Retina (tissue), 1 donor: ENCODE data around the gene ROS1.
"Not testable (repeated sequence)": the region's sequence is repeated elsewhere in the genome, so short reads cannot be mapped to it uniquely, and the experiment has no call there.

Source experiments
- DNase-seq: peaks from one replicate; pipeline ENCODE4 v3.0.0-alpha.2; 2016

ROS1 gene

DNA sequence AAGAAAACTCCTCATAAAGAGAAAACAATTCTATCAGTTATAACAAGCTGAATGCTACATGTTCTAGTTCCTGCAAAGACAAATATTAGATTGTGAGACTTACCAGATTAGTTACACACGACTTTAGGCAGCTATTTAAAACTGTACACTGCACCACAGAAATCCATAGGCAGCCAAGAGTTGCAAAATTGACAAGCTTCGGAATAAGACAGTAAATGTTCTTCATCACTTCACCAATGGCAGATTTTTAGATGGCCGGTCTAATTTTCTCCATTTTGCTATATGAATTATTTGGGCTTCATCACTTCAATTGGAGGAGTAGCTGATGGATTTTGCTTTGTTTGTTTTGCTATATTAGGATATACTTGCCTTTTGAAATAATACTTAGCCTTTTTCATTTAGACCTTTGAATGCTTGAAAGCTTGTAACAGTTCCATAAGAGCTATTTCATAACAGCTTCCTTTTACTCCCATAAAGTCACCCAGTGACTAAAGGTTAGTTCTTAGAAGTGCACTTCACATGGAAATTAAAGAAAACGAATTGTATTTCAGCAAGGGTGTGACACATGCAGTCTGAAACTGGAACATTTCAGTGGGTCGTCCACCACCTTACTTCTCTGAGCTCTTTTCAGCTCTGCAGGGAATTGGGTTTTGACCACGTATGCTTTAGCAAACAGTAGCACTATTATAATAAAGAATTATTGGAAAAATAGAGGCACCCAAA lies at the start of gene ROS1:
TSS of gene ROS1 (minus strand) at position 512 of the 723 bp plus-strand sequence. CDS start at position 226, 286 bp downstream.
- no peak for DNase-seq

DNA sequence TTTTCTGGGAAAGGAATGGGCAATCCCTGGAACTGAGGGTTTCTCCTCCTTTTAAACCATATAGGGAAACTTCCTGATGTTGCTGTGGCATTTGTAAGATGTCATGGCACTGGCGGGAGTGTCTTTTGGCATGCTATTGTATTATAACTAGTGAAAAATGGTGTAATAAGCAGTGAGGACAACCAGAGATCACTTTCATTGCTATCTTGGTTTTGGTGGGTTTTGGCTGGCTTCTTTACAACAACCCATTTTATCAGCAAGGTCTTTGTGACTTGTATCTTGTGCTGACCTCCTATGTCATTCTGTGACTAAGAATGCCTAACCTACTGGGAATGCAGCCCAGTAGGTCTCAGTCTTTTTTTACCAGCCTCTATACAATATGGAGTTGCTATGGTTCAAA lies 47.7 kb upstream of the ROS1 start:
- no peak for DNase-seq

DNA sequence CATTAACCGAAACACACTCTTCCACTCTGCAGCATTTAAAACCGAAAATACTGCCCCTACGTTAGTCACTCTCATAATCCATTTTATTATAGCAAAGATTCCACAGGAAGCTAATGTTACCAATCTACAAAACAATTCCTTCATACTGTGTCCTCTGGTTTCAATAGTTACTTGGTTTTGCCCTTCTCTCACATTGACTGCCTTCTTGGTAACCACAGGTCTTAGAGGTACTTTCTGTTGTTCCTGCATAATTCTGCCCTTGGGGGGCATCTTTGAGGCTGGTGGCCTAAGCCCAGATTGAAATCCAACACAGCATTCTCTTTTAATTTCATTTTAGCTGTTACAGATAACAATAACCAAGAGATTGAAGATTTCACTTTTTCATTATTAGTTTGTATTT lies 46.9 kb upstream of the ROS1 start:
- no peak for DNase-seq

DNA sequence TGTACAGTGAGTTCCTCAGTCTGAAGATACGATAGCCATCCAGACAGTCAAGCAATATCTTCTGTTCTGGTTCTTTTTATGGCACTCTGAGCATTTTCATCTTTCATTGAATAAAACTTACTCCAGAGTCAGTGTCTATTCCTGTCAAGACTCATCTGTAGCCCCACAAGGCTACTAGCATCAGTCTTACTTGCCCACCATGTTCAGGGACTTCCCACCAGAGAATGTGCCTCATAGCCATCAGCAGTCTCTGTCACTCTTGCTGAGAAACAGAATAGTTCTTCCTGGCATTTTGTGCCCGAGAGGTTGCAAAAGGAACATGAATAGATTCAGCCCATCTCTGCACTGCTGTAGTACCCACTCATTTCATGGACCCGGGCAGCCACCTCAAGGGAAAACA lies 44.0 kb upstream of the ROS1 start:
- no peak for DNase-seq

DNA sequence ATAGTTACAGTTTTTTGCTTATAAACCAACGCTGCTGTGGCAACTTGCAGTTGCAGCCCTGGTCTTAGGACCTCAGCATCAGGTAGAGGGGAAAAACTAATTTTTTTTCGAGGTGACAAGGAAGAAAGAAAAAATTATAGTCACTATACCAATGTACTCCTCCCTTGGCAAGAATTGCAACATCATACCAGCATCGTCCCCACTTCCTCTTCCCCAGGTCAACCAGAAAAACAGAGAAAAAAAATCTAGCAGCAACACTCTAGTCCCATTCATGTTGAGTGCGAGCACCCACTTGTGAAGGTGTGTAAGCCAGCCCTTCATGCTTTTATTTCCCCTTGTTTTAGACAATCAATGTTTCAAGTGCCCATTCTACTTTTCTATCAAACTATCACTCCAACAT lies 43.6 kb upstream of the ROS1 start:
- DNase-seq: no peak

DNA sequence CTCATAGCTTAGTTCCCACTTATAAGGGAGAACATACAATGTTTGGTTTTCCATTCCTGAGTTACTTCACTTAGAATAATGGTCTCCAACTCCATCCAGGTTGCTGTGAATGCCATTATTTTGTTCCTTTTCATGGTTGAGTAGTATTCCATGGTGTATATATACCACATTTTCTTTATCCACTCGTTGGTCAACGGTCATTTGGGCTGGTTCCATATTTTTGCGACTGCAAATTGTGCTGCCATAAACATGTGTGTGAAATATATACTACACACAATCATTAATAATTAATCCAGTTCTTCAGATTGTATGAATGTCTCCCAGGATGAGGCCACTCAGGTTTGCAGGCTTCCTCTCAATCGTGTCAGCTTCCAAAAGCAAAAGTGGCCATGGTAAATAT lies 42.8 kb upstream of the ROS1 start:
- DNase-seq: not testable (repeated sequence)

DNA sequence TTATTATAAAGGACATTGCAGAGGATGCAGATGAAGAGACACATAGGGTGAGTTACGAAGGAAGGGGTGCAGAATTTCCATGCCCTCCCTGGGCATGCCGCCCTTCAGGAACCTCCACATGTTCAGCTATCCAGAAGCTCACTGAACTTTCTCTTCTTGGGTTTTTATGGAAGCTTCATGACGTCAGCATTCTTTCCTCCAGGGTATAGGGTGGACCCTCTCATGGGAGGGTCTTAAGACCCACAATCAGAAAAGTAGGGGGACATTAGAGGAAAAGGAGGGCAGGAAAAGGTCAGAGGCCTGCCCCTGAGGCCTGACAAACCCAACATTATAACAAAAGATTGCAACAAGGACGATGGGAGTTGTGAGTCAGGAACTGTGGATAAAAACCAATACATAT lies 42.1 kb upstream of the ROS1 start:
- no peak for DNase-seq

DNA sequence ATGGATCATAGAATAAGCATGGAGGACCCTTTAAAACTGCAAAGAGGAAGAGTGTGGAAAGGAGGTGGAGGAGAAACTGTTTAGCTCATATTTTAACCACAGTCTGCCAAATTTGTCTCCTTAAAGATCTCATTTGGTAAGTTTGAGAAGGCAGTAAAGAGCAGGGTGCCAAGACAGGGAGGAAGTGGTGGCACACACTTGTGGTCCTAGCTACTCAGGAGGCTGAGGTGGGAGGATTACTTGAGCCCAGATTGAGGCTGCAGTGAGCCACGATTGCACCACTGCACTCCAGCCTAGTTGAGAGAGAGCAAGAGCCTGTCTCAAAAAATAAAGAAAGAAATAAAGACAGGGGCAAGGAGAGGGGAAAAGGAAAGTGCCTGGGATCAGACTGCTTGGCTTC lies 39.9 kb upstream of the ROS1 start:
- DNase-seq: no peak

DNA sequence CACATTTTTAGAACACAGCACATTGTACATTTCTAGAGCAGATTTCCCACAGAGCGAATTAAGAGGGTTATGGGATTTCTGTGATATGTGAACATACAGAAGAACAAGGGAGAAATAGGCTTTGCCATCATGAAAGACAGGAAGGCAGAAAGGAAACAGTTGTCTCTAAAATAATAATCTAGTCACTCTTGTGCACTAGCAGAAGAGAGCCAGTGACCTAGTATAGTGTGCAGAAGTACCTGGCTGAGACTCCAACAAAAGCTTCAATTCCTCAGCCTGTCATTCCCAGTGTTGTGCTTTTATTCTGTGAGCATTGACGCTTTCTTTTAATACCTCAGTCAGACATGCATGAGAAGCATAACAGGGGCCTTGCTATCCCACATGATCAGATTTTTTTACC lies 39.0 kb upstream of the ROS1 start:
- no peak for DNase-seq

DNA sequence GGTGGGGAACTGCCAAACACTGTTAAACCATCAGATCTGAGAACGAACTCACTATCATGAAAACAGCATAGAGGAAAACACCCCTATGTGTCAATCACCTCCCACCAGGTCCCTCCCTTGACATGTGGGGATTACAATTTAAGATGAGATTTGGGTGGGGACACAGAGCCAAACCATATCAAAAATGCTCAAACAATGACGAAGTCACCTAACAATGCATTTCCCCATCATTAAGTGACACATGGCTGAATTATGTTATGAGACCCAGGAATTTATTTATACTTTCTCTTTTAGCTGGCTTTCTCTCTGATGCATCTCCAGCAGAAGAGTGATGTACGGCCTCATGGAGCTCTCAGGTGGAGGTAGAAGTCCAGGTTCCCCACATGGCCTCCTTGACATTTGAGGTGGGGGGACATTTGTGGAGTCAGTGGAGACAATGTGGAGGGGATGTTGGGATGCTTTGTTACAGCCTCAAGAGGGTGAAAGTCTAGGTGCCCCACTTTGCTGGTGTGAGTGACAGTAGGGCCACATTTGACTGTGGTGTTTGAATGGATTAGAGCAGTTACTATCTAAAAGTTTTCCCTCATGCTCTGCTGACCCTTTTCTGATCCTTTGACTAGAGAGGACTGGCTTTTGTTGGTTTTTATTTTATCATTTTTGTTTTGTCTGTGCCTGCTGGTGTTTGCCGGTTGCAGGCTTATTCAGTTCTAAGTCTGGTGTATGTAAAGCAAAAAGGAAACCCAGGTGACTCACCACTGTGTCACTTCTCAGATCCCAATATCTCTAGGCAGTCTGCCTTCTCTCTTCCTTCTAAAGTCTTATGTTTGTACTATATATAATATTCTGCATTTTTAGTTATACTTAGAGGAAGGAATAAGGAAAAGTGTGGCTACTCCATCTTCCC lies 38.3 kb upstream of the ROS1 start:
- DNase-seq: no peak

DNA sequence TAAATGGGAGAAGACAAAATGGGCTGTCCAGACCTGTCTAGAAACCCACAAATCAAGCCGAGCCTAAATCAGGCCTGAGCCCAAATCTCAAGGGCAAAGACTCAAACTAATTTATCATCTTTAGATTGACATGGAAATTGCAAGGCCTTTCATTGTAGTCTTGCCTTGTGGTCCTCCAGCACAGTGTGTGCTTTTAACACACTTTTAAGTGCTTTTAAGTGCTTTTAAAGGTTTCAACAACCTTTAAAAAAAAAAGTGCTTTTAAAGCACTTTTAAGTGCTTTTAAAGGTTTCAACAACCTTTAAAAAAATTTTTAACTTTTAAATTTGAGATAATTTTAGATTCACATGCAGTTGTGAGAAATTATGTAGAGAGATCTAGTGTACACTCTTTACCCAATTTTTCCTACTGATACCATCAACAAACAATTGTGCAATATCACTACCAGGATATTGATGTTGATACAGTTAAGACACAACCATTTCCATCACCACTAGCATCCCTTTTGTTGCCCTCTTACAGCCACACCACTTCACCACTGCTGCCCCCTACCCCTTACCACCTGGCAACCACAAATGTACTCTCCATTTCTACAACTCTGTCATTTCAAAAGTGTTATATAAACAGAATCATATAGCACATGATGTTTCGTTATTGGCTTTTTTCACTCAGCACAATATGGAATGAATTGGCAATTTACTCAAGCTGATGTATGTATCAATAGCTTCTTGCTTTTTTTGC lies 33.6 kb upstream of the ROS1 start:
- DNase-seq: no peak

DNA sequence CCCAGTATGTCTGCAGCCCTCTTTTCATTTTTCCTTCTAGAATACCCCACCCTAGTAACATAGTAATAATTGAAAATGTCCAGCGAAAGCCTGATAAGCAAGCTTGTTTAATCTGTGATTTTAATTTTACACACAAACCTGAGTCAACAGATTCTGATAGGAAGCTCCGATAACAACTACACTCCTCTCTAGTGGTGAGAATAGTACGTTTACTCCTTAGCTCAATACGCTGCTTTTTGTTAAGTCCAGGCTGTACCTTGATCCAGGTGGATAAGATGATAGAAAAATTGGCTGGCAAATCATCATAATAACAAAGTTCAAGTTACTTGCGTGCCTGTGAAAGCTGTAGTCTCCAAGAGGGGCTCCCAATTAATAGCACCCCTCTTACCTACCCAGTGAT lies 31.3 kb upstream of the ROS1 start:
- DNase-seq: no peak

DNA sequence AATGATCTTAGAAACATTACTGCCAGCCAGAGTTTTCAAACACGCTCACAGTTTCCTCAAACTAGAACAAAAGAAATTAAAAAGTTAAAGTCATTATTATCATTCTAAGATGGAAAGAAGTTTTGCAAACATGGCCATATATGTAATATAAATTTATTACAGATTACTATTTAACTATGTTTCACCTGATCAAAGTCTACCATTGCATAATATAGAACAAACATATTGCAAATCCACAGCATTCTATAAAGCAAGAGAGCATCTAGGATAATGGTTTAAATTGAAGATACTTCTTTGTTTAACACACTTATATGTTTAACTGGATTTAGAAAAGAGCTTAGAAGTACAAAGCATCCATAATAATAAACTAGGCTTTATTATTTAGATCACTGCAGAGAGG lies 30.5 kb upstream of the ROS1 start:
- no peak for DNase-seq

DNA sequence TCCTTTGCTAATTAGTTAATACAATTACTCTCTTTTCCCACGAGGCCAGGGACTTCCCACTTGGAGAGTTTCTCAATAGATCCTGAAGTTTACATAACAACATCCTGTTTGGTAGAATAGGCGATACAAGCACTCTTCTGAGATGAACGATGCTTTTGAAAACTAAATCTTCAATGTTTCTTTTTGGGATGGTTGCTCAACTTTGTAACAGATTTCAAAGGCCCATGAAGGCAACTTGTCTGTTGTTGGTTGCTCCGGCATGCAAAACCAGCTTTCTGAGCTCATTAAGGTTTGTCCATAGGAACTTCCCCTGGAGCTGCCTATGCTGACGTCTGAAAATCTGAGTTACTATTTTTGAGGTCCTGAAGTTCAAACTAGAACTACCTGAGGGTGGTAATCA lies 25.9 kb upstream of the ROS1 start:
- DNase-seq: no peak

DNA sequence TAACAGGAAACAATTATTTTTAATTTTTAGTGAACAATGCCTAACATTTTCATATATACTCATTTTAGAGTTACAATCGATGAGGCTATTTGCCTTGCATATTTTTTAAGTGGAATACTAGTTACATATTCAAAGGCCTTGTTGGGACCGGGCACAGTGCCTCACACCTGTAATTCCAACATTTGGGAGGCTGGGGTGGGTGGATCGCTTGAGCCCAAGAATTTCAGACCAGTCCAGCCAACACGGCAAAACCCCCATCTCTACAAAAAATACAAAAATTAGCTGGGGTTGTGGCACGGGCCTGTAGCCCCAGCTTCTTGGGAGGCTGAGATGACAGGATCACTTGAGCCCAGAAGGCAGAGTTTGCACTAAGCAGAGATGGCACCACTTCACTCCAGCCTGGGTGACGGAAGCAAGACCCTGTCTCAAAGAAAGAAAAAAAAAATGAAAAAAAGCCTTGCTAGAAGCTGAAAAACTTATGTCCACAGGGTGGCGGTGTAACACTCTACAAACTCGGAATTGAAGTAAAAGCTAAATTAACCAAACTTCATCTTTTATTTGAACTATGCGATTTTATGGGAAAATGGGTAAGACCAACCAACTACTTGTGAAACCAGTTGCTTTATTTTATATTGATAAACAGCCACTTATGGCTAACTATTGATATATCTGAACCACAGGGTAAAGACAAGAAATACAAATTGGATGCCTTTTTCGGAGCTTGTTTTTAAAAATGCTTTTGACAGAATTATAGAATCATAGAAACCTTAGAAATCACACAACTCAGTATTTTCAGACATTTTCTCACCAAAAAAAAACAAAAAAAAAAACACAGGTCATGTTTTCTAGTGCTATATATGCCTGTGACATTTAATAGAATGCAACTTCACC lies 24.1 kb upstream of the ROS1 start:
- DNase-seq: peak; percentile 67

DNA sequence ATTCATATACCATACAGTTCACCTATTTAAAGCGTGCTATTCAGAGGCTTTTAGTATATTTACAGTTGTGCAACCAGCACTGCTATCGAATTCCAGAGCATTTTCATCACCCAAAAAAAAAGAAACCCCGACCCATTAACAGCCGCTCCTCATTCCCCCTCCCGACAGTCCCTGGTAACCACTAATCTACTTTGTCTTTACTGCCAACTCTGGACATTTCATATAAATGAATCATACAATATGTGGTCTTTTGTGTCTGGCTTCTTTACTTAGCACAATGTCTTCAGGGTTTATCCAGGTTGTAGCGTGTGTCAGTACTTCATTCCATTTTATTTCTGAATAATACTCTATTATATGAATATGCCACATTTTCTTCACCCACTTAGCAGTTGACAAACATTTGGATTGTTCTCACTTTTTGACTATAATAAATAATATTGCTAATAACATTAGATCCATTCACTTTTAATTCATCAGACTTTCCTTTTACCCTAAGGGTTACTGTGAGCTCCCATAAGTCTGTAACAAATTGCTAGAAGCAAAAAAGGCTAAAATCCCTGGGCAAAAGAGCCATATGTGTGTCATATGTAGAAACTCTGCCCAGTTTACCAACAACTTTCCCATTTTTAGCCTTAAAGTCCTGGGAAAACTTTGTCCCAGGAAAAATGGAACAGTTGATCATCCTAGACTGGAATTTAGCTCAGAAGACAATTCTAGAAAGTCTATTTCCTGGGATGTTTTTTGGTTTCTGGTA lies 23.2 kb upstream of the ROS1 start:
- DNase-seq: no peak

DNA sequence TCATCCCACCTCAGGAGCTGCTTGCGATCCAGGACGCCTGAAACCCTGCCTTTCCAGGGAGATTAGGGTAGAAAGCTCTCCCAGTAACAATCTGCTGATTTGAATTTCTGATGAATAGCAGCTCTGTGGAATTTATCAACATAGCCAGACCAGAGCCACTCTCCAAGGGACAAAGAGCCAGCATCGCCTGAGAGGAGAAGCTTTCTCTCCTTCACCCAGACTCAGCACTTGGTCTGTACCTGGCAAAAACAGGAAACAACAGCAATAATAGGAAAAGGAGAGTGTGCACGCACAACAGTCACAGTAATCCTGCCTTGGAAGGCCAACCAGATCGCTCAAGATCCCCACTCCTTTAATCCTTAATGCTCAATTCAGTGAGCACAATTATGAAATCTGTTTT lies 22.3 kb upstream of the ROS1 start:
- no peak for DNase-seq

DNA sequence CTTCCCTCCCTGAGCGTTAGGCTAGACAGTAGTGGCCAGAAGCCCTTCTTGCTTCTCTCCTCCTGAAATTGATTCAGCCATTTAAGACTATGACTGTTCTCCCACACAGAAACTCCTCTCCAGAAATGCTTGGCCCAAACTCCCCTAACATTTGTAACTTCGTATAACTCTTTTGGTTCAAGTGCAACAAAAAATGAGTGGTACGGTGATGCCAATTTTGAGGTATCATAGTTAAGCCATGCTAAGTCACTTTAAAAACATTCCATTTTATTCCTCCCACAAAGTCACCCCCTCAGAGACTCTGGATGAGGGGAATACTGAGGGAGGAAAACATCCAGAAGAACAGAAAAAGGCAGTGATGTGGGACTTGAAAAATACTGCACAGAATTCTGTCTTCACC lies 21.1 kb upstream of the ROS1 start:
- no peak for DNase-seq

DNA sequence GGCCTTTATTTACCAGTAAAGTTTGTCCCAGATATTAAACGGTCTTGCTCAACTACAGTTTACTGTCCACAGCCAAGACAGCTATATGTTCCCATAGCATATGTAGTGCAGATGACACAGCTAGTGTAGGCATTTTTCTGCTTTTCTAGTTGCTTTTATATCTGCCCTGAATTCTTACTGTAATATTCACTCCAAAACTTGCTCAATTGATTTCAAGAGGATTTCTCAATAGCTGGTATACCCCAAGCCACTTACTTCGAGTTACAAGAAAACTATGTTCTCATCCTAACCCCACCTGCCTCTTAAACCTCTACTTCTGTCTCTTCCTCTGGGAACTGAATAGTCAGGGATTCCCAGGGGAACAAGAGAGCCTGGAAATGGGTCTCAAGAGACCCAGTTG lies 18.9 kb upstream of the ROS1 start:
- no peak for DNase-seq

DNA sequence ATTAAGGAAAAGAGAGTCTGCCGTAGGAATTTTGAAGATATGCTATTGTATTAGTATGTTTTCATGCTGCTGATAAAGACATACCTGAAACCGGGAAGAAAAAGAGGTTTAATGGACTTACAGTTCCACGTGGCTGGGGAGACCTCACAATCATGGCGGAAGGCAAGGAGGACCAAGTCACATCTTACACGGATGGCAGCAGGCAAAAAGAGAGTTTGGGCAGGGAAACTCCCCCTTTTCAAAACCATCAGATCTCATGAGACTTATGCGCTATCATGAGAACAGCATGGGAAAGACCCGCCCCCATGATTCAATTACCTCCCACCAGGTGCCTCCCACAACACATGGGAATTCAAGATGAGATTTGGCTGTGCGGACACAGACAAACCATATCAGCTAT lies 16.6 kb upstream of the ROS1 start:
- not testable (repeated sequence) for DNase-seq

DNA sequence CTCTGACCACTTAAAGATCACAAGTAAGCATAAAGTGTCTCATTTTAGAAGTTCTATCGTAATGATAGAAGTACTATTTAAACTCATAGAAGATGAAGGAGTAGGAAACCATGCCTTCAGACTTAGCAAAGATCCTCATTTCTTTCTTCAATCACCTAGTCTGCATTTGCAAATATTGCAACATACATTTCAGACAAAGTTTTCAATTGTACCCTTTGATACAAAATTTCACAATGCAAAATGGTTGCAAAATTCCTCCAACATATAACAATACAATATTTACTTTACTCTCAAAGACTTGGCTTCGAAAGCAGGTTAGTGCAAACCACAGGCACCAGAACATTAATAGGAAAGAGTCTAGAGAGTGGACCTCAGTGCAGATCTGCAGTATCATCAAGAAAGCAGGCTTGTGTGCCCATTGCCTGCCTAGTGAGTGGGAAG lies 16.1 kb upstream of the ROS1 start:
- DNase-seq: no peak
